GM06990 (cell line): ENCODE results near the gene CTSA.

Source experiments
- DNase-seq: peaks from one replicate; pipeline ENCODE4 v3.0.0-alpha.2; 2011; ENCODE audit not compliant: insufficient read length; ENCODE audit errors: extremely low read depth
- H3K27me3 ChIP-seq: replicated peaks from 2 replicates; pipeline ENCODE4 v1.6.0; 2011; ENCODE audit warnings: low read length; ENCODE audit not compliant: control insufficient read depth, insufficient read depth
- H3K36me3 ChIP-seq: 2 replicates; pipeline ENCODE4 v1.5.1; 2011; ENCODE audit warnings: low read length; ENCODE audit not compliant: control insufficient read depth, insufficient read depth
- H3K4me3 ChIP-seq: replicated peaks from 2 replicates; pipeline ENCODE4 v1.5.1; 2011; ENCODE audit warnings: low read depth, mild to moderate bottlenecking, control low read depth, low read length
- TF ChIP-seq, protein P1 (sequence below): IDR thresholded peaks from 2 replicates; pipeline ENCODE4 v1.5.1; 2011; ENCODE audit warnings: low read length, control low read depth, mild to moderate bottlenecking, inconsistent platforms; ENCODE audit not compliant: insufficient read depth, poor library complexity, severe bottlenecking

The CTSA gene

DNA sequence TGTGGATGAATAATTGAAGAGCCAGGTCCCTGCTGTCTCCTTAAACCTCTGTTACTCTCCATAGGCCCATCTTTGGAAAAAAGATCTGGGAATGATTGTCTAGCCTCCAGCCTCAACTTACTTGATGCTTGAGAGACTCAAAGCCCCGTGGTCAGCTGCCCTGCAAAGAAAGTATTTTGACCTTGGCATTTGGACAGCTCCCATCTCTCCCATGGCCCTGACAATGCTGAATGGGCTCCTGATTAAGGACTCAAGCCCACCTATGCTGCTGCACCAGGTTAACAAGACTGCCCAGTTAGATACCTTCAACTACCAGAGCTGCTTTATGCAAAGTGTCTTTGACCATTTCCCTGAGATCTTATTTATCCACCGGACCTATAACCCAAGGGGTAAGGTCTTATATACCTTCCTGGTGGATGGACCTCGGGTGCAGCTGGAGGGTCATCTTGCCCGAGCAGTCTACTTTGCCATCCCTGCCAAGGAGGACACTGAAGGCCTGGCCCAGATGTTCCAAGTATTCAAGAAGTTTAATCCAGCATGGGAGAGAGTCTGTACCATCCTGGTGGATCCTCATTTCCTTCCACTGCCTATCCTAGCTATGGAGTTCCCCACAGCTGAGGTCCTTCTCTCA, 8.6 kb upstream of the CTSA start:
- Histone ChIP-seq H3K4me3 (no peak overlapping the region), H3K36me3 (peaks cover 25% of the 10 kb centered on the region), H3K27me3 (no peaks in the 10 kb centered on the region)
- TF ChIP-seq, protein P1, sequence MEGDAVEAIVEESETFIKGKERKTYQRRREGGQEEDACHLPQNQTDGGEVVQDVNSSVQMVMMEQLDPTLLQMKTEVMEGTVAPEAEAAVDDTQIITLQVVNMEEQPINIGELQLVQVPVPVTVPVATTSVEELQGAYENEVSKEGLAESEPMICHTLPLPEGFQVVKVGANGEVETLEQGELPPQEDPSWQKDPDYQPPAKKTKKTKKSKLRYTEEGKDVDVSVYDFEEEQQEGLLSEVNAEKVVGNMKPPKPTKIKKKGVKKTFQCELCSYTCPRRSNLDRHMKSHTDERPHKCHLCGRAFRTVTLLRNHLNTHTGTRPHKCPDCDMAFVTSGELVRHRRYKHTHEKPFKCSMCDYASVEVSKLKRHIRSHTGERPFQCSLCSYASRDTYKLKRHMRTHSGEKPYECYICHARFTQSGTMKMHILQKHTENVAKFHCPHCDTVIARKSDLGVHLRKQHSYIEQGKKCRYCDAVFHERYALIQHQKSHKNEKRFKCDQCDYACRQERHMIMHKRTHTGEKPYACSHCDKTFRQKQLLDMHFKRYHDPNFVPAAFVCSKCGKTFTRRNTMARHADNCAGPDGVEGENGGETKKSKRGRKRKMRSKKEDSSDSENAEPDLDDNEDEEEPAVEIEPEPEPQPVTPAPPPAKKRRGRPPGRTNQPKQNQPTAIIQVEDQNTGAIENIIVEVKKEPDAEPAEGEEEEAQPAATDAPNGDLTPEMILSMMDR, result no peak
- DNase-seq, result no peak

DNA sequence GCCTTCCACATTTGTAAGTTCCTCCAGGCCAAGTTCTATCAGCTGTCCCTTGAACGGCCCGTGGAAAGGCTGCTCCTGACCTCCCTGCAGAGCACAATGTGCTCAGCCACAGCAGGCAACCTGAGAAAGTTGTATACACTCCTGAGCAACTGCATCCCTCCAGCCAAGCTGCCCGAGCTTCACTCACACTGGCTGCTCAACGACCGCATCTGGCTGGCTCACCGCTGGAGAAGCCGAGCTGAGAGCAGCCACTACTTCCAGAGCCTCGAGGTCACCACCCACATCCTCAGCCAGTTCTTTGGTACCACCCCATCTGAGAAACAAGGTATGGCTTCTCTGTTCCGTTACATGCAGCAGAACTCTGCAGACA, 8.1 kb upstream of the CTSA start:
- TF ChIP-seq, protein P1, result no peak
- Histone ChIP-seq H3K4me3 (no peak overlapping the region), H3K36me3 (peaks cover 21% of the 10 kb centered on the region), H3K27me3 (no peaks in the 10 kb centered on the region)
- DNase-seq, result no peak

DNA sequence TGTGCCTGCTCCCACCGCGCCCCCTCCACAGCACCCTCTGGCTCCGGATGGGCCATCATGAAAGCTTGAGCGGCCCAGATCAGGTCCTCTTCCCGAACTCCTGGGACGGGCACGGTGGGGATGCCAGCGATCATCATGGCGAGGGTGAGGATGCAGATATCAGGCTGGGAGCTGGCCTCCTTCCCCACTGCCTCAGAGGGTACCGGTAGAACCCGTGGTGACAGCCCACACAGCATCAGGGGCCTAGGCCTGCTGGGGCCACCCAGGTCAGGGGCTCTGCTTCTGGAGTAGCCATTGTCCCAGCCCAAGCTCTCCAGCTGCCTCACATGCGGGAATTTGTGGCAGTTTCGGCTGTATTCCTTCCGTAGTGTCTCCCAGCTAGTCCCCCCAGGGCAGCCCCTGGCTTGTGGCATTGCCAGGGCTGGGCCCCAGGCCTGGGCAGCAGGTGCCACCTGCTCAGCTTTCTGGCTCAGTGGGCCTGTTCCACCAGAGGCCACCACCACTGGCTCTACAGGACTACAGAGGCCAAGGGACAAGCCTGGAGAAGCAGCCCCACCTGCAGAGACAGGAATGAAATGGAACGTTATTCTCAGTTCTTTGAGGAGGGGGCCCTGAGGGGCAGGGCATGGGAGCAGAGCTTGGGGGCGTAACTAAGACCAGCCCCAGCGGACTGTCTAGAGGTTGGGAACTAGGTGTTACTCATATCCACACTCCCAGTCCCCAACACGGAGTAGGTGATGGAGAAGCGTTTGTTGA, 4.4 kb upstream of the CTSA start:
- DNase-seq, result no peak
- H3K4me3 ChIP-seq, result no peak overlapping the region
- TF ChIP-seq, protein P1, result no peak
- H3K36me3 ChIP-seq, result peaks cover 18% of the 10 kb centered on the region
- no peaks in the 10 kb centered on the region for H3K27me3 ChIP-seq

DNA sequence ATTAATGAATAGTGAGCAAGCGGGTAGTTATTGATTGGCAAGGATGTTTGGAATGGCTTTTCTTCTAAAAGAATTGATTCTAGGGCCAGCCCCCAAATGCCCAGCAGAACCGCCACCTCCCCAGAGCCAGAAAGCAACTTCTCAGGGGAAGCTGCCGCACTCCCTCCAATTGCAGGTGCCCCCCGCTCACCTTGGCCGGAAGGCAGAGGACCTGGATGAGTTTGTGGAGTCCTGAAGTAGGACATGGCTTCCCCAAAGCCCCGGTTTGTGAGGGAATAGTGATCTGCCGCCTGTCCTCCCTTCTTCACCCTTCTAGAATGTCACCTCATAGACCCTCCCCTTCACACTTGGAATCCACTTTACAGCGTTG, 3.8 kb upstream of the CTSA start, which contains the start of gene SPATA25:
Gene SPATA25 (minus strand): TSS at position 277 of the 370 bp plus-strand sequence. CDS start 32 bp downstream, at position 245.
- DNase-seq, result no peak
- H3K36me3 ChIP-seq, result peaks cover 18% of the 10 kb centered on the region
- no peaks in the 10 kb centered on the region for H3K27me3 ChIP-seq
- H3K4me3 ChIP-seq, result no peak within 1 kb of the TSS
- TF ChIP-seq, protein P1, result no peak

DNA sequence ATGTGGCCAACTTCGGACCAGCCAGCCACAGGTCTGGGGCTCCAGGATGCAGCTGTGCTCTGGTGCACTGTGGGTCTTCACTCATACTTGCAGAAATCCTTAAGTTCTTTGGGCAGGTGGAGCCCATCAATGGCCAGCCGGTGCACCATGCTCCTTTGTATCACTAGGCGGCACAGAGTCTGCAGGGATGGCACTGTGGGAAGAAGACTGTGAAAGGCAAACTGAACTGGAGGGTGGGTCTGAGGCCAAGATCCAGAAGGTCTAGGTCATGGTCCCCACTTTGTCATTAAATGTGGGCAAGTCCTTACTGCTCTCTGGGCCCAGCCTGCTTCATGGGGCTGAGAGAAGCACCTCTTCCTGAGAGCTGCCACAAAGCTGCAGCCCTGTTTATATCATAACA, 2.5 kb upstream of the CTSA start:
- Histone ChIP-seq H3K27me3 (no peaks in the 10 kb centered on the region), H3K36me3 (peaks cover 11% of the 10 kb centered on the region), H3K4me3 (no peak overlapping the region)
- TF ChIP-seq, protein P1, result no peak
- no peak for DNase-seq
